ENCODE results near the gene CGB3. TPM values are rescaled to one million over a fixed set of nuclear protein-coding genes. Genes with fewer than 3 reads are reported as not detected.

Gene CGB3
- total RNA-seq, 1 experiment from 2014 or later, result not detected

GRCh38 chr19:49067554-49067953 lies 43.4 kb upstream of the CGB3 start:
- intact Hi-C loops (cut with micrococcal nuclease), result no loop called here
- DNase-seq (ENCODE audit: low read depth, low spot score), result no peak
- H3K27ac ChIP-seq (ENCODE audit: low read depth, low read length), result no peak overlapping the region
- TF ChIP-seq CBX3 (IDR thresholded peaks at IDR 0.05; ENCODE audit: low read depth), result no peak
- no peak for TF ChIP-seq SIN3A (IDR thresholded peaks at IDR 0.05; ENCODE audit: low read depth)
- ChIA-PET CTCF (no interaction called here), RAD21 (ENCODE audit: low non-redundant PET in 1 of 2, low total read pairs in 2 of 2, uncharacterized antibody in 2 of 2, unreplicated experiment in 2 of 2) (no interaction called here), POLR2A (interaction anchor here (0.6 kb wide), 1 partner anchor 32 kb away, joined by 3 read pairs; no protein-coding TSS in a partner anchor)
- H2AFZ ChIP-seq (ENCODE audit: low read depth, low read length, poor library complexity, severe bottlenecking), result no peak overlapping the region
- no peaks in the 10 kb centered on the region for H3K9me2 ChIP-seq (ENCODE audit: insufficient read depth)
- H3K4me1 ChIP-seq (ENCODE audit: control insufficient read depth in 1 of 2, insufficient read depth in 2 of 2, low read length in 2 of 2), result peaks cover 30 to 50% of the 10 kb centered on the region in 2 experiments
- no peaks in the 10 kb centered on the region for H3K9me3 ChIP-seq (ENCODE audit: control insufficient read depth in 1 of 2, insufficient read depth in 1 of 2, low read depth in 1 of 2, low read length in 2 of 2)
- BruUV-seq (replicated peaks), result no TSS peak
- ATAC-seq, result no peak
- no peaks in the 10 kb centered on the region for H3K79me2 ChIP-seq (ENCODE audit: insufficient read depth, low read length)
- H3K9ac ChIP-seq (ENCODE audit: low read length), result no peak overlapping the region
- no peaks in the 10 kb centered on the region for H4K20me1 ChIP-seq (ENCODE audit: insufficient read depth)
- no peak overlapping the region; the same call in 1 of the 2 replicates for H3K4me2 ChIP-seq (ENCODE audit: low read length)
- no peak overlapping the region for H3K4me3 ChIP-seq (replicated peaks in 1 of 2; ENCODE audit: low read depth in 1 of 2, low read length in 2 of 2)
- H3K27me3 ChIP-seq (ENCODE audit: insufficient read depth, low read length), result no peaks in the 10 kb centered on the region
- H3K36me3 ChIP-seq (ENCODE audit: control insufficient read depth in 1 of 2, insufficient read depth in 2 of 2, low read length in 2 of 2), result no peaks in the 10 kb centered on the region

GRCh38 chr19:49065905-49066512 lies 41.9 kb upstream of the CGB3 start:
- Histone ChIP-seq H2AFZ (ENCODE audit: low read depth, low read length, poor library complexity, severe bottlenecking) (no peak overlapping the region), H3K36me3 (ENCODE audit: control insufficient read depth in 1 of 2, insufficient read depth in 2 of 2, low read length in 2 of 2) (no peaks in the 10 kb centered on the region), H3K4me1 (ENCODE audit: control insufficient read depth in 1 of 2, insufficient read depth in 2 of 2, low read length in 2 of 2) (peaks cover 30 to 58% of the 10 kb centered on the region in 2 experiments), H3K9me3 (ENCODE audit: control insufficient read depth in 1 of 2, insufficient read depth in 1 of 2, low read depth in 1 of 2, low read length in 2 of 2) (no peaks in the 10 kb centered on the region), H3K4me2 (ENCODE audit: low read length) (peak overlapping the region; percentile 89; the same call in 1 of the 2 replicates), H3K79me2 (ENCODE audit: insufficient read depth, low read length) (no peaks in the 10 kb centered on the region), H3K4me3 (replicated peaks in 1 of 2; ENCODE audit: low read depth in 1 of 2, low read length in 2 of 2) (no peak overlapping the region), H4K20me1 (ENCODE audit: insufficient read depth) (no peaks in the 10 kb centered on the region), H3K9me2 (ENCODE audit: insufficient read depth) (no peaks in the 10 kb centered on the region), H3K27me3 (ENCODE audit: insufficient read depth, low read length) (no peaks in the 10 kb centered on the region), H3K27ac (ENCODE audit: low read depth, low read length) (no peak overlapping the region), H3K9ac (ENCODE audit: low read length) (no peak overlapping the region)
- ChIA-PET RAD21 (ENCODE audit: low non-redundant PET in 1 of 2, low total read pairs in 2 of 2, uncharacterized antibody in 2 of 2, unreplicated experiment in 2 of 2) (no interaction called here), CTCF (interaction anchor here (1.8 kb wide), 1 partner anchor 8 kb away, joined by 18 read pairs; no protein-coding TSS in a partner anchor), POLR2A (no interaction called here)
- no TSS peak for BruUV-seq (replicated peaks)
- TF ChIP-seq POLR2AphosphoS5 (IDR thresholded peaks at IDR 0.05; ENCODE audit: low read depth, low read length) (0 out of 2 replicates have a peak, but pooled peaks have one; percentile 14), JUND (IDR thresholded peaks at IDR 0.05) (no peak)
- DNase-seq (ENCODE audit: low read depth, low spot score) (no peak), ATAC-seq (no peak)
- intact Hi-C loops (cut with micrococcal nuclease), result no loop called here

All from HCT116 (cell line).